Breast epithelium (tissue), 3 donors: Measurements from ENCODE around the gene CD55.

Source experiments
- POLR2A ChIP-seq: fragments of 450-650 bp; IDR thresholded peaks from one replicate; pipeline ENCODE4 v1.6.1; 2016; ENCODE audit warnings: antibody characterized with exemption, mild to moderate bottlenecking, moderate library complexity
- POLR2AphosphoS5 ChIP-seq, 3 donors: sonication (generic); formaldehyde crosslinking; IDR thresholded peaks; one replicate each; pipeline ENCODE4 v1.6.1; 2017; ENCODE audit warnings: antibody characterized with exemption in 3 of 3
- TF ChIP-seq, protein P1 (sequence below), 3 donors: fragments of 450-650 bp; IDR thresholded peaks; one replicate each; pipeline ENCODE4 v1.5.1; 2016 to 2017; ENCODE audit warnings: antibody characterized with exemption in 3 of 3, mild to moderate bottlenecking in 3 of 3, moderate library complexity in 3 of 3

DNA sequence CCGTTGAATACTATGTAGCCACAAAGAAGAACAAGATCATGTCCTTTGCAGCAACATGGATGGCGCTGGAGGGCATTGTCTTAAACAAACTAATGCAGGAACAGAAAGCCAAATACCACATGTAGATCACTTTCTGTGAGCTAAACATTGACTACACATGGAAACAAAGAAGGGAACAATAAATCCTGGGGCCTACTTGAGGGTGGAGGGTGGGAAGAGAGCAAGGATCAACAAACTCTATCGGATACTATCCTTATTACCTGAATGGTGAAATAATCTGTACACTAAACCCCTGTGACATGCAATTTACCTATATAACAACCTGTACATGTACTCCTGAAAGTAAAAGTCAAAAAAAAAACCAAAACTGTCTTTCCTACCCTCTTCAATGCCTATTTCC, 40.8 kb upstream of the CD55 start:
- TF ChIP-seq POLR2AphosphoS5 (IDR thresholded peaks at IDR 0.05) (no peak), POLR2A (no peak)
- TF ChIP-seq, protein P1, sequence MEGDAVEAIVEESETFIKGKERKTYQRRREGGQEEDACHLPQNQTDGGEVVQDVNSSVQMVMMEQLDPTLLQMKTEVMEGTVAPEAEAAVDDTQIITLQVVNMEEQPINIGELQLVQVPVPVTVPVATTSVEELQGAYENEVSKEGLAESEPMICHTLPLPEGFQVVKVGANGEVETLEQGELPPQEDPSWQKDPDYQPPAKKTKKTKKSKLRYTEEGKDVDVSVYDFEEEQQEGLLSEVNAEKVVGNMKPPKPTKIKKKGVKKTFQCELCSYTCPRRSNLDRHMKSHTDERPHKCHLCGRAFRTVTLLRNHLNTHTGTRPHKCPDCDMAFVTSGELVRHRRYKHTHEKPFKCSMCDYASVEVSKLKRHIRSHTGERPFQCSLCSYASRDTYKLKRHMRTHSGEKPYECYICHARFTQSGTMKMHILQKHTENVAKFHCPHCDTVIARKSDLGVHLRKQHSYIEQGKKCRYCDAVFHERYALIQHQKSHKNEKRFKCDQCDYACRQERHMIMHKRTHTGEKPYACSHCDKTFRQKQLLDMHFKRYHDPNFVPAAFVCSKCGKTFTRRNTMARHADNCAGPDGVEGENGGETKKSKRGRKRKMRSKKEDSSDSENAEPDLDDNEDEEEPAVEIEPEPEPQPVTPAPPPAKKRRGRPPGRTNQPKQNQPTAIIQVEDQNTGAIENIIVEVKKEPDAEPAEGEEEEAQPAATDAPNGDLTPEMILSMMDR (IDR thresholded peaks at IDR 0.05) = no peak
